HEK293 (cell line): ENCODE measurements around the gene LRRC27.

ENCODE experiments used
- CTCF ChIA-PET: fragments of 350-600 bp; formaldehyde crosslinking; extraction: SDS; loops from one replicate; lab custom pipeline; 2021; ENCODE audit warnings: antibody characterized with exemption; lab: Yijun Ruan, JAX
- POLR2A ChIA-PET: fragments of 300-600 bp; formaldehyde crosslinking; extraction: SDS; loops from one replicate; lab custom pipeline; 2020; ENCODE audit warnings: antibody characterized with exemption, inconsistent platforms; lab: Yijun Ruan, JAX
- H3K27ac ChIP-seq: fragments of 200-500 bp; sonication (Bioruptor generic); 2 replicates; pipeline ENCODE4 v1.5.1; 2014; ENCODE audit warnings: low read depth, low read length, control low read depth, inconsistent platforms; ENCODE audit errors: extremely low read depth
- H3K36me3 ChIP-seq, 2 experiments: fragments of 200-500 bp in 1 of 2; sonication (Bioruptor generic) in 1 of 2; 1 replicate in 1 of 2; 2 replicates in 1 of 2; pipeline ENCODE4 v1.5.1; 2014 to 2017; ENCODE audit warnings: inconsistent platforms in 2 of 2, low read length in 2 of 2; ENCODE audit not compliant: control insufficient read depth in 2 of 2, insufficient read depth in 1 of 2
- H3K4me1 ChIP-seq: fragments of 200-500 bp; sonication (Bioruptor generic); 2 replicates; pipeline ENCODE4 v1.5.1; 2014; ENCODE audit warnings: mild to moderate bottlenecking, low read length, inconsistent platforms; ENCODE audit not compliant: control insufficient read depth, insufficient read depth
- H3K4me3 ChIP-seq: 2 replicates; pipeline ENCODE4 v1.5.1; 2011; ENCODE audit warnings: low read depth, mild to moderate bottlenecking, control low read depth, low read length, moderate library complexity
- H3K9me3 ChIP-seq: fragments of 200-500 bp; sonication (Bioruptor generic); 2 replicates; pipeline ENCODE4 v1.5.1; 2014; ENCODE audit warnings: low read depth, low read length, inconsistent platforms; ENCODE audit not compliant: control insufficient read depth, insufficient read depth
- EGR2 ChIP-seq: fragments of 450-650 bp; formaldehyde crosslinking; IDR thresholded peaks from 2 replicates; pipeline ENCODE4 v1.5.1; 2016; ENCODE audit warnings: low read depth, missing biosample characterization, missing genetic modification characterization
- KLF9 ChIP-seq: fragments of 450-650 bp; formaldehyde crosslinking; IDR thresholded peaks from 2 replicates; pipeline ENCODE4 v1.5.1; 2016; ENCODE audit warnings: missing biosample characterization, missing genetic modification characterization, low read depth
- MZF1 ChIP-seq: fragments of 450-650 bp; formaldehyde crosslinking; IDR thresholded peaks from 2 replicates; pipeline ENCODE4 v1.5.1; 2017; ENCODE audit warnings: missing biosample characterization, missing genetic modification characterization, borderline replicate concordance
- WT1 ChIP-seq: fragments of 450-650 bp; formaldehyde crosslinking; IDR thresholded peaks from 2 replicates; pipeline ENCODE4 v1.5.1; 2016; ENCODE audit warnings: missing biosample characterization, missing genetic modification characterization
- ZBTB17 ChIP-seq: fragments of 450-650 bp; formaldehyde crosslinking; IDR thresholded peaks from 2 replicates; pipeline ENCODE4 v1.5.1; 2016; ENCODE audit warnings: missing biosample characterization, missing genetic modification characterization
- ZBTB20 ChIP-seq: fragments of 450-650 bp; formaldehyde crosslinking; IDR thresholded peaks from 2 replicates; pipeline ENCODE4 v1.5.1; 2016; ENCODE audit warnings: missing biosample characterization, missing genetic modification characterization
- ZNF114 ChIP-seq: fragments of 450-650 bp; formaldehyde crosslinking; IDR thresholded peaks from 2 replicates; pipeline ENCODE4 v1.5.0; 2017; ENCODE audit warnings: missing biosample characterization, missing genetic modification characterization
- ZNF133 ChIP-seq: fragments of 450-650 bp; formaldehyde crosslinking; IDR thresholded peaks from 2 replicates; pipeline ENCODE4 v1.5.1; 2016; ENCODE audit warnings: missing biosample characterization, missing genetic modification characterization
- ZNF174 ChIP-seq: fragments of 450-650 bp; formaldehyde crosslinking; IDR thresholded peaks from 2 replicates; pipeline ENCODE4 v1.5.0; 2017; ENCODE audit warnings: missing biosample characterization, mild to moderate bottlenecking, missing genetic modification characterization
- ZNF239 ChIP-seq: fragments of 450-650 bp; formaldehyde crosslinking; IDR thresholded peaks from 2 replicates; pipeline ENCODE4 v1.5.1; 2016; ENCODE audit warnings: missing biosample characterization, missing genetic modification characterization
- ZNF350 ChIP-seq: fragments of 450-650 bp; formaldehyde crosslinking; IDR thresholded peaks from 2 replicates; pipeline ENCODE4 v1.5.0; 2017; ENCODE audit warnings: missing biosample characterization, mild to moderate bottlenecking, missing genetic modification characterization
- ZNF433 ChIP-seq: fragments of 450-650 bp; formaldehyde crosslinking; IDR thresholded peaks from 2 replicates; pipeline ENCODE4 v1.5.1; 2016; ENCODE audit warnings: missing biosample characterization, missing genetic modification characterization, low read depth
- ZNF777 ChIP-seq: fragments of 450-650 bp; formaldehyde crosslinking; IDR thresholded peaks from 2 replicates; pipeline ENCODE4 v1.5.1; 2017; ENCODE audit warnings: missing biosample characterization, missing genetic modification characterization, borderline replicate concordance
- TF ChIP-seq, protein P1 (sequence below): fragments of 450-650 bp; formaldehyde crosslinking; IDR thresholded peaks from 2 replicates; pipeline ENCODE4 v1.5.1; 2016; ENCODE audit warnings: missing biosample characterization, missing genetic modification characterization
- TF ChIP-seq, protein P2 (sequence below): fragments of 450-650 bp; formaldehyde crosslinking; IDR thresholded peaks from 2 replicates; pipeline ENCODE4 v1.5.1; 2016; ENCODE audit warnings: missing biosample characterization, missing genetic modification characterization
- TF ChIP-seq, protein P3 (sequence below): fragments of 450-650 bp; formaldehyde crosslinking; IDR thresholded peaks from 2 replicates; pipeline ENCODE4 v1.5.1; 2016; ENCODE audit warnings: missing biosample characterization, missing genetic modification characterization, borderline replicate concordance
- TF ChIP-seq, protein P4 (sequence below): fragments of 450-650 bp; formaldehyde crosslinking; IDR thresholded peaks from 2 replicates; pipeline ENCODE4 v1.5.1; 2016; ENCODE audit warnings: missing biosample characterization, missing genetic modification characterization

Gene LRRC27

DNA sequence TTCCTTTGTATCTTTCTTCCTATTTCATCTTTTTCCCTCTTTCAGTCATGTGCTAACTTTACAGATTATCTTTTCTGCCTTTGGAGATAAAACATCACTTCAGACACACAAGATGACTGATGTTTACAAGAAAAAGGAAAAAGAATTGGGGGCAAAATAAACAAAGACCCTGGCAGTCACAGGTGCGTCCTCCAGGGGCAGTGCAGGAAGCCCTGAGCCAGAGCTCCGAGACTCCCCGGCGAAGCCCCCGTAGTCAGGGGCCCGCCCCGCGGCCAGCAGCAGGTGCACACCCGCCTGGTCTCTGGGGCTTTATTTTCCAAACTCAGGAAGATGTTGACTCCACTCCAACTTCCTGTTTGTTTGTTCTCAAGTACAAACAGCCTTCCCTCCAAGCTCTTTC, 34.5 kb upstream of the LRRC27 start (continued):
- TF ChIP-seq, protein P1, sequence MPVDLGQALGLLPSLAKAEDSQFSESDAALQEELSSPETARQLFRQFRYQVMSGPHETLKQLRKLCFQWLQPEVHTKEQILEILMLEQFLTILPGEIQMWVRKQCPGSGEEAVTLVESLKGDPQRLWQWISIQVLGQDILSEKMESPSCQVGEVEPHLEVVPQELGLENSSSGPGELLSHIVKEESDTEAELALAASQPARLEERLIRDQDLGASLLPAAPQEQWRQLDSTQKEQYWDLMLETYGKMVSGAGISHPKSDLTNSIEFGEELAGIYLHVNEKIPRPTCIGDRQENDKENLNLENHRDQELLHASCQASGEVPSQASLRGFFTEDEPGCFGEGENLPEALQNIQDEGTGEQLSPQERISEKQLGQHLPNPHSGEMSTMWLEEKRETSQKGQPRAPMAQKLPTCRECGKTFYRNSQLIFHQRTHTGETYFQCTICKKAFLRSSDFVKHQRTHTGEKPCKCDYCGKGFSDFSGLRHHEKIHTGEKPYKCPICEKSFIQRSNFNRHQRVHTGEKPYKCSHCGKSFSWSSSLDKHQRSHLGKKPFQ, result no peak
- TF ChIP-seq ZBTB17 (tag by site-specific recombination) (no peak), ZNF239 (tag by site-specific recombination) (no peak), ZNF133 (tag by site-specific recombination) (no peak)

DNA sequence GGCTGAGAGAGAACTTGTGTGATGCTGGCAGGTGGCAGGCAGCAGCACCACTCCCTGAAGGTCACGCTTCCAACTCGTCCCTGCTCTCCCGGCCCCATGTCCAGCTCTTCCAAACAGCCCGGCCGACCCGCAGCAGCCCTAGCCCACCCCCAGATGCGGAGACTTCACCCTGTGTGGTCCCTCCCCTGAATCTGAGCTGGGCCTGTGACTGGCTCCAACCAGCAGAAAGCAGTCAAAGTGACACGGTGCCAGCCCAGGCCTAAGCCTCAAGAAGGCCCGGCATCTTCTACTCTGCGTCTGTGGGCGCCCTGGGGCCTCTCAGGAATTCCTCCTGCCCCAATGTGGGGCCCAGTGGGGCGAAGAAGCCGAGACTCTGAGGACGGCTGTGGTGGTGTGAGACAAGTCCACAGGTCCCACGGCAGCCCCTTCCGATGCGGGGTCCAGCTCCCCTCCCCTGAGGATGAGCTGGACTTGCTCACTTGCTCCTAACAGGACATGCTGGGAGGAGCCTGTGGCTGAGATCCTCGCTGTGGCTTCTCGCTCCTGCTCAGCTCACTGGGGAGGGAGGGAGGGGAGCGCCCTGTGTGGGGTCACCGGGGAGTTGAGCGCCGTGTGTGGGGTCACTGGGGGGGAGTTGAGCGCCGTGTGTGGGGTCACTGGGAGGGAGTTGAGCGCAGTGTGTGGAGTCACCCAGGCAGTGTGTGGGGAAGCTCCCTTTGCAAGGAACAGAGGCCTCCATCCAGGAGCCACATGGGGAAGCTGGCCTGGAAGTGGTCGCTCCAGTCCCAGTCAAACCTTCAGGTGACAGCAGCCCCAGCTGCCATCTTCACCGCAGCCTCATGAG, 33.7 kb upstream of the LRRC27 start:
- ChIA-PET CTCF (no interaction called here), POLR2A (interaction anchor here (1.1 kb wide), 1 partner anchor 10 kb away, joined by 3 read pairs; the partner anchor contains the start of gene STK32C)
- Histone ChIP-seq H3K36me3 (no peaks in the 10 kb centered on the region), H3K9me3 (no peaks in the 10 kb centered on the region), H3K4me3 (no peak overlapping the region), H3K27ac (no peak overlapping the region), H3K4me1 (no peaks in the 10 kb centered on the region)
- no peak for TF ChIP-seq ZNF174 (tag by site-specific recombination)
- no peak for TF ChIP-seq ZNF114 (tag by site-specific recombination)
- TF ChIP-seq, protein P2, sequence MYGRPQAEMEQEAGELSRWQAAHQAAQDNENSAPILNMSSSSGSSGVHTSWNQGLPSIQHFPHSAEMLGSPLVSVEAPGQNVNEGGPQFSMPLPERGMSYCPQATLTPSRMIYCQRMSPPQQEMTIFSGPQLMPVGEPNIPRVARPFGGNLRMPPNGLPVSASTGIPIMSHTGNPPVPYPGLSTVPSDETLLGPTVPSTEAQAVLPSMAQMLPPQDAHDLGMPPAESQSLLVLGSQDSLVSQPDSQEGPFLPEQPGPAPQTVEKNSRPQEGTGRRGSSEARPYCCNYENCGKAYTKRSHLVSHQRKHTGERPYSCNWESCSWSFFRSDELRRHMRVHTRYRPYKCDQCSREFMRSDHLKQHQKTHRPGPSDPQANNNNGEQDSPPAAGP (tag by site-specific recombination), result no peak
- no peak for TF ChIP-seq MZF1 (tag by site-specific recombination)
- TF ChIP-seq WT1 (tag by site-specific recombination), result no peak
- TF ChIP-seq, protein P3, sequence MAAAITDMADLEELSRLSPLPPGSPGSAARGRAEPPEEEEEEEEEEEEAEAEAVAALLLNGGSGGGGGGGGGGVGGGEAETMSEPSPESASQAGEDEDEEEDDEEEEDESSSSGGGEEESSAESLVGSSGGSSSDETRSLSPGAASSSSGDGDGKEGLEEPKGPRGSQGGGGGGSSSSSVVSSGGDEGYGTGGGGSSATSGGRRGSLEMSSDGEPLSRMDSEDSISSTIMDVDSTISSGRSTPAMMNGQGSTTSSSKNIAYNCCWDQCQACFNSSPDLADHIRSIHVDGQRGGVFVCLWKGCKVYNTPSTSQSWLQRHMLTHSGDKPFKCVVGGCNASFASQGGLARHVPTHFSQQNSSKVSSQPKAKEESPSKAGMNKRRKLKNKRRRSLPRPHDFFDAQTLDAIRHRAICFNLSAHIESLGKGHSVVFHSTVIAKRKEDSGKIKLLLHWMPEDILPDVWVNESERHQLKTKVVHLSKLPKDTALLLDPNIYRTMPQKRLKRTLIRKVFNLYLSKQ (tag by site-specific recombination), result no peak
- no peak for TF ChIP-seq ZNF777 (tag by site-specific recombination)
- no peak for TF ChIP-seq ZNF350 (tag by site-specific recombination)
- TF ChIP-seq, protein P4, sequence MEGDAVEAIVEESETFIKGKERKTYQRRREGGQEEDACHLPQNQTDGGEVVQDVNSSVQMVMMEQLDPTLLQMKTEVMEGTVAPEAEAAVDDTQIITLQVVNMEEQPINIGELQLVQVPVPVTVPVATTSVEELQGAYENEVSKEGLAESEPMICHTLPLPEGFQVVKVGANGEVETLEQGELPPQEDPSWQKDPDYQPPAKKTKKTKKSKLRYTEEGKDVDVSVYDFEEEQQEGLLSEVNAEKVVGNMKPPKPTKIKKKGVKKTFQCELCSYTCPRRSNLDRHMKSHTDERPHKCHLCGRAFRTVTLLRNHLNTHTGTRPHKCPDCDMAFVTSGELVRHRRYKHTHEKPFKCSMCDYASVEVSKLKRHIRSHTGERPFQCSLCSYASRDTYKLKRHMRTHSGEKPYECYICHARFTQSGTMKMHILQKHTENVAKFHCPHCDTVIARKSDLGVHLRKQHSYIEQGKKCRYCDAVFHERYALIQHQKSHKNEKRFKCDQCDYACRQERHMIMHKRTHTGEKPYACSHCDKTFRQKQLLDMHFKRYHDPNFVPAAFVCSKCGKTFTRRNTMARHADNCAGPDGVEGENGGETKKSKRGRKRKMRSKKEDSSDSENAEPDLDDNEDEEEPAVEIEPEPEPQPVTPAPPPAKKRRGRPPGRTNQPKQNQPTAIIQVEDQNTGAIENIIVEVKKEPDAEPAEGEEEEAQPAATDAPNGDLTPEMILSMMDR (tag by site-specific recombination), result no peak
- TF ChIP-seq ZBTB20, result no peak
- no peak for TF ChIP-seq EGR2 (tag by site-specific recombination)
- no peak for TF ChIP-seq ZNF433 (tag by site-specific recombination)
- TF ChIP-seq KLF9, result no peak
